ENCODE measurements around the gene TOX2. TPM values are rescaled to one million over a fixed set of nuclear protein-coding genes. Genes with fewer than 3 reads are reported as not detected.

The TOX2 gene
- total RNA-seq, 1 experiment from 2014 or later = 6.2 TPM

GRCh38 chr20:43921227-43921780, 6.7 kb downstream of the TOX2 start:
- DNase-seq (ENCODE audit: low read depth in 1 of 2, low spot score in 2 of 2) = no peak
- H3K4me3 ChIP-seq = no peak overlapping the region
- peaks cover 58% of the 10 kb centered on the region for H3K4me1 ChIP-seq (replicated peaks)
- H3K27ac ChIP-seq = no peak overlapping the region
- no peaks in the 10 kb centered on the region for H3K9me3 ChIP-seq (replicated peaks)
- no peaks in the 10 kb centered on the region for H3K27me3 ChIP-seq (replicated peaks)
- peaks cover 7% of the 10 kb centered on the region; the same call in 1 of the 2 replicates for H3K36me3 ChIP-seq

- no peaks in the 10 kb centered on the region for H3K9me3 ChIP-seq (replicated peaks)
These were observed 8.0 kb downstream of the TOX2 start for GRCh38 chr20:43922614-43923013.

GRCh38 chr20:43923322-43923721, 8.7 kb downstream of the TOX2 start:
- H3K27ac ChIP-seq = no peak overlapping the region
- H3K36me3 ChIP-seq = peaks cover 7% of the 10 kb centered on the region; the same call in 1 of the 2 replicates
- peaks cover 63% of the 10 kb centered on the region for H3K4me1 ChIP-seq (replicated peaks)
- DNase-seq (ENCODE audit: low read depth in 1 of 2, low spot score in 2 of 2) = no peak
- H3K27me3 ChIP-seq (replicated peaks) = no peaks in the 10 kb centered on the region
- H3K9me3 ChIP-seq (replicated peaks) = no peaks in the 10 kb centered on the region
- H3K4me3 ChIP-seq = no peak overlapping the region

More at GRCh38 chr20:43922614-43923013, 8.0 kb downstream of the TOX2 start:
- Histone ChIP-seq H3K4me3 (no peak overlapping the region), H3K27me3 (replicated peaks) (no peaks in the 10 kb centered on the region), H3K4me1 (replicated peaks) (peaks cover 57% of the 10 kb centered on the region), H3K36me3 (peaks cover 7% of the 10 kb centered on the region; the same call in 1 of the 2 replicates), H3K27ac (no peak overlapping the region)
- no peak for DNase-seq (ENCODE audit: low read depth in 1 of 2, low spot score in 2 of 2)

GRCh38 chr20:43923917-43924316, 9.3 kb downstream of the TOX2 start:
- peaks cover 6% of the 10 kb centered on the region; the same call in 1 of the 2 replicates for H3K36me3 ChIP-seq
- no peak for DNase-seq (ENCODE audit: low read depth in 1 of 2, low spot score in 2 of 2)
- H3K27ac ChIP-seq = no peak overlapping the region; the same call in 1 of the 2 replicates
- no peak overlapping the region for H3K4me3 ChIP-seq
- H3K27me3 ChIP-seq (replicated peaks) = no peaks in the 10 kb centered on the region
- peaks cover 66% of the 10 kb centered on the region for H3K4me1 ChIP-seq (replicated peaks)
- H3K9me3 ChIP-seq (replicated peaks) = no peaks in the 10 kb centered on the region

- peak; percentile 90 to 92 for DNase-seq (ENCODE audit: low read depth in 1 of 2, low spot score in 2 of 2)
- H3K4me1 ChIP-seq (replicated peaks) = peaks cover 59% of the 10 kb centered on the region
- H3K27me3 ChIP-seq (replicated peaks) = no peaks in the 10 kb centered on the region
- H3K4me3 ChIP-seq = no peak overlapping the region
- peak overlapping the region; percentile 80 for H3K27ac ChIP-seq
- H3K36me3 ChIP-seq = peaks cover 3% of the 10 kb centered on the region; the same call in 1 of the 2 replicates
- no peaks in the 10 kb centered on the region for H3K9me3 ChIP-seq (replicated peaks)
These were observed 10.6 kb downstream of the TOX2 start for GRCh38 chr20:43925215-43925614.

GRCh38 chr20:43925801-43926200, 11.1 kb downstream of the TOX2 start:
- DNase-seq (ENCODE audit: low read depth in 1 of 2, low spot score in 2 of 2) = peak in 1 of 2 experiments; percentile 66
- Histone ChIP-seq H3K4me3 (no peak overlapping the region), H3K4me1 (replicated peaks) (peaks cover 55% of the 10 kb centered on the region), H3K36me3 (peaks cover 4% of the 10 kb centered on the region; the same call in 1 of the 2 replicates), H3K27ac (peak overlapping the region; percentile 80), H3K27me3 (replicated peaks) (no peaks in the 10 kb centered on the region), H3K9me3 (replicated peaks) (no peaks in the 10 kb centered on the region)

GRCh38 chr20:43926287-43927050, 11.8 kb downstream of the TOX2 start:
- Histone ChIP-seq H3K9me3 (replicated peaks) (no peaks in the 10 kb centered on the region), H3K27me3 (replicated peaks) (no peaks in the 10 kb centered on the region), H3K36me3 (peaks cover 4% of the 10 kb centered on the region; the same call in 1 of the 2 replicates), H3K27ac (peak overlapping the region; percentile 80; the same call in 1 of the 2 replicates), H3K4me3 (no peak overlapping the region), H3K4me1 (replicated peaks) (peaks cover 55% of the 10 kb centered on the region)
- DNase-seq (ENCODE audit: low read depth in 1 of 2, low spot score in 2 of 2) = peak in 1 of 2 experiments; percentile 51

GRCh38 chr20:43931976-43932375, 17.3 kb downstream of the TOX2 start:
- DNase-seq (ENCODE audit: low read depth in 1 of 2, low spot score in 2 of 2) = no peak
- Histone ChIP-seq H3K4me1 (replicated peaks) (peaks cover 14% of the 10 kb centered on the region), H3K9me3 (replicated peaks) (no peaks in the 10 kb centered on the region), H3K27me3 (replicated peaks) (no peaks in the 10 kb centered on the region), H3K4me3 (no peak overlapping the region), H3K36me3 (peaks cover 4% of the 10 kb centered on the region; the same call in 1 of the 2 replicates), H3K27ac (no peak overlapping the region)

GRCh38 chr20:43934833-43935232, 20.2 kb downstream of the TOX2 start:
- Histone ChIP-seq H3K4me3 (no peak overlapping the region), H3K27ac (no peak overlapping the region), H3K36me3 (peaks cover 4% of the 10 kb centered on the region; the same call in 1 of the 2 replicates), H3K27me3 (replicated peaks) (no peaks in the 10 kb centered on the region), H3K4me1 (replicated peaks) (peaks cover 24% of the 10 kb centered on the region), H3K9me3 (replicated peaks) (no peaks in the 10 kb centered on the region)
- DNase-seq (ENCODE audit: low read depth in 1 of 2, low spot score in 2 of 2) = no peak

GRCh38 chr20:43936104-43936770, 21.6 kb downstream of the TOX2 start:
- H3K27me3 ChIP-seq (replicated peaks) = no peaks in the 10 kb centered on the region
- no peaks in the 10 kb centered on the region for H3K36me3 ChIP-seq
- no peak for DNase-seq (ENCODE audit: low read depth in 1 of 2, low spot score in 2 of 2)
- H3K4me3 ChIP-seq = no peak overlapping the region
- no peaks in the 10 kb centered on the region for H3K9me3 ChIP-seq (replicated peaks)
- H3K4me1 ChIP-seq (replicated peaks) = peaks cover 35% of the 10 kb centered on the region
- no peak overlapping the region for H3K27ac ChIP-seq

GRCh38 chr20:43936805-43937204, 22.2 kb downstream of the TOX2 start:
- no peak for DNase-seq (ENCODE audit: low read depth in 1 of 2, low spot score in 2 of 2)
- H3K27ac ChIP-seq = no peak overlapping the region
- H3K36me3 ChIP-seq = no peaks in the 10 kb centered on the region
- H3K4me1 ChIP-seq (replicated peaks) = peaks cover 41% of the 10 kb centered on the region
- H3K9me3 ChIP-seq (replicated peaks) = no peaks in the 10 kb centered on the region
- no peaks in the 10 kb centered on the region for H3K27me3 ChIP-seq (replicated peaks)
- H3K4me3 ChIP-seq = no peak overlapping the region

GRCh38 chr20:43937591-43937990, 22.9 kb downstream of the TOX2 start:
- no peaks in the 10 kb centered on the region for H3K9me3 ChIP-seq (replicated peaks)
- no peak for DNase-seq (ENCODE audit: low read depth in 1 of 2, low spot score in 2 of 2)
- H3K4me1 ChIP-seq (replicated peaks) = peaks cover 49% of the 10 kb centered on the region
- H3K27me3 ChIP-seq (replicated peaks) = no peaks in the 10 kb centered on the region
- no peak overlapping the region for H3K4me3 ChIP-seq
- H3K27ac ChIP-seq = no peak overlapping the region
- no peaks in the 10 kb centered on the region for H3K36me3 ChIP-seq

- H3K27ac ChIP-seq = no peak overlapping the region
- peaks cover 54% of the 10 kb centered on the region for H3K4me1 ChIP-seq (replicated peaks)
- no peaks in the 10 kb centered on the region for H3K36me3 ChIP-seq
- no peak overlapping the region for H3K4me3 ChIP-seq
- no peaks in the 10 kb centered on the region for H3K9me3 ChIP-seq (replicated peaks)
- no peak for DNase-seq (ENCODE audit: low read depth in 1 of 2, low spot score in 2 of 2)
- H3K27me3 ChIP-seq (replicated peaks) = no peaks in the 10 kb centered on the region
These were observed 23.5 kb downstream of the TOX2 start for GRCh38 chr20:43938017-43938655.

Data from SJSA1 (cell line).